Measurements from ENCODE around the gene SOCS3.
"Not testable (repeated sequence)": the region's sequence is repeated elsewhere in the genome, so short reads cannot be mapped to it uniquely, and the experiment has no call there.

Gene SOCS3

DNA sequence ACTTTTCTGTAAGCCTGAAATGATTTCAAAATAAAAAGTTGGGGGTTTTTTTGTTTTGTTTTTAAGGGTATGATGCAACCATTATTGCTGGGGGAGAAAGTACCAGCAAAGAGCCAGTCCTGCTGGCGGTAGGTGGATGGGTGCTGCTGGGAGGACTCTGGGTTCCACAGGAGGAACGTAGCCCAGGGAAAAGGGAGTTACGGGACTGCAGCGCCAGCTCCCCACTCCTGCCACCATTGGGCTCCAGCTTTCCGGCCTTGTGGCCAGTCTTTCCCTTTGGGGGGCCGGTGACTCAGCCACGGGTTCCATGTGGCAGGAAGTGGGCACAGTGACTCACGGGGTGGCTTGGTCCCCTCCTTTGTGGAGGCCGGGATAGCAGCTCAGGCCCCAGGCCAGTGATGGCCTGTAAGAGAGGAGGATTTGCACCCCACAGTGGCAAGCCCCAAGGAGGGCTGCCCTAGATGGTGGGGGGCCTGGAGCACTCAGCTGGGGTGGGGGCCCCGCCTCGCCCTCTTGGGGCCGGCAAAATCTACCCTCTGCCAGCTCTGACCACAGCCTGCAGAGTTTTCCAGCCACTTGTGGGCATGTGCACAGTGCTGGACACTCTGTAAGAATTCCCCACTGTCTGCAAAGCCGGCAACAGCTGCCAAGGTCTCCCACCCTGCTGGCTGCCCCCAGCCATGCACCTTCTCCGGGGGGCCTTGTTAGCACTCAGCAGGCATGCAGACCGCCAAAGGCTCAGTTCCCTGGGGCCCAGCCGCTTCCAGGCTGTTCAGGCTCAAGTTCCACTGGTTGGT, 30.4 kb downstream of the SOCS3 start:
- peak; percentile 93 for DNase-seq (ENCODE audit: low spot score)

DNA sequence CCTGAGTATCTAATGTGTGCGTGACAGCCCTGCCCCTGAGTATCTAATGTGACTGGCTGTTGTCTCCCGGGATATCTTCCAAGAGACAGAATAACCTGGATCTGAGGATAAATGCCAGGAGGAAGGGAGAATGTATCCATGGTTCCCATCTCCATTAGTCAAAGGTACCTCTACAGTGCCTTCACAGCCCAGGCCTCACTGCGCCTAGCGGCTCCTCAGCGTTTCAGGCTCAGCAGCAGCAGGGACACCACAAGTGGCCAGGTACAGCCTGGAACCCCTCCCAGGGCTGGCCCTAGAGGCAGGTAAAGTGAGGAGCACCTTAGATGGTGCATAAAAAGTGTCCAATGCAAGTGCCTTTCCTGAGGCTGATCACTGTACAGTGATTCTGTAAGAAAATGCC, 32.0 kb downstream of the SOCS3 start:
- no peak for DNase-seq (ENCODE audit: low spot score)

DNA sequence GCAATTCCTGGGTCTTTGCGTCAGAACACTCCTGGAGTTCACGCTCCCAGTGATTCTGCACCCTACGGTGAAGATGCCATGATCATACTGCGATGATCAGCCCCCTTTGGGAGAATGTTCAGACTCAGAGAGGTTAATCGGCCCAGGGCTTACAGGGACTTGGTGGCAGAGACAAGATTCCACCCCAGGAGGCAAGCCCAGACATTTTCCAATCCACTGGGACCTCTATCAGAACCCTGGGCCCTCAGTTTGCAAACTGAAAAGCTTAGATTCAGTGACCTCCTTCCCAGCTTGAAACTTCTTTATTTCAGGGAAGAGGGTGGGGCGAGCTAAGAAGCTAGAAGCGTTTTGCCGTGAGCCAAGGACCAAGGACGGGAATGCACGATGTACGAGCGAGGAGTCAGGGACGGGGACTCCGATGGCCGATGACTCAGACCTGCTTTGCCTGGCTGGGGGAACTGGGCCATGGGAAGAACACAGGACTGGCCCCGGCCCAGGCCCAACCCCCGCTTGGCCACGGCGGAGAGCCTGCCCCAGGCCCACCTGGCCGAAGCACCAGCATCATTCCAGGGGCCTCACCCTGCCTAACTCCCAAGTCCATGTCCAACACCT, 34.7 kb downstream of the SOCS3 start:
- DNase-seq (ENCODE audit: low spot score): no peak

DNA sequence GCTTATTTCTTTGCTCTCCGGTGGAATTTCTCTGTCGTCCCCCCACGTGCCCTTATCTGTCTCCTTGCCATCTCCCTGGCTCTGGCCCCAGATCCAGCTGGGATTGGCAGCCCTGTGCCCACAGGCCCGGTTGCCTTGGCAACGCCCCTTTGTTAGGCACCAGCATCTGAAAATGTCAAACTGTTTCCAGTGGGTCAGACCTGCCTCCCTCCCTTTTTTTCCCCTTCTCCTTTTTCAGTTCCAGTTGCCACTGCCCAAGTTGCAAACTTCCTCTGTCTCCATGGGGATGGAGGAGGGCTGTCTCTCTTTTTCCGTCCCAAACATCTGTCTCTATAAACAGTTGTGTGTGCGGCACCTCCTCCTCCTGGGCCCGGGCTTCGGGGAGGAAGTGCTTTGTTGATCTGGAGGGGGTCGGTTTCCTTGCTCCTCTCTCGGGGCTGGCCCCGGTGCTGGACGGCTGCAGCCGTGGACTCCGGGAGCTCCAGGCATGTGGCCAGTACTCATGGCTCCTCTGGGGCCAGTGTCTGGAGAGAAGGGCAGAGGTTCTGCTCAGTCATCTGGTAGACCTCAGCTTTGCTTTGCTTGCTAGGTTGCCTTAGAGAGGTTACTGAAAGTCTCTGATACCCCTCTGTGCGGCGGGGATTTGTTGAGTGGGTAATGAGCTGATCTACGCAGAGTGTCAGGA, 35.3 kb downstream of the SOCS3 start:
- no peak for DNase-seq (ENCODE audit: low spot score)

DNA sequence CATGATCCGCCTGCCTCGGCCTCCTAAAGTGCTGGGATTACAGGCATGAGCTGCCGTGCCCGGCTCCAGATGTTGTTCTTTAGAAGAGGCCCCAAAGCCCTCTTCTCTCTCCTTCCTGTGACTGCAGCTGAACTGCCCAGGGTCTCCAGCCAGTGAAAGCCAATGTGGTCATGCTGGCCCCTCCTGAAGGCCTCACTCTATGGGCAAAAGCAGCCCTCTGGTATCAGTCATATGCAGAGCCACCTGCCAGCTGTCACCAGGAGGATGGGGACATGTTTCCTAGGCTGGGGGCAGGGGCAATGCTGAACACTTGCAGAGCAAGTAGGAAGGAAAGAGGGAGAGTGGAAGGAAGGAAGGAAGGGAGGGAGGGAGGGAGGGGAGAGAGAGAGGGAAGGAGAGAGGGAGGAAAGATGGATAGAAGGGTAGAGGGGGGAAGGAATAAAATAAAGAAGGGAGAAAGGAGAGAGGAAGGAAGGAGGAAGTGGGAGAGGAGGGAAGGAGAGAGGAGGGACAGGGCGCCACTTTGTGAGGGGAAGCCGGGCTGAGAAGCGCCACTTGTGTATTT, 36.0 kb downstream of the SOCS3 start:
- DNase-seq (ENCODE audit: low spot score): no peak

DNA sequence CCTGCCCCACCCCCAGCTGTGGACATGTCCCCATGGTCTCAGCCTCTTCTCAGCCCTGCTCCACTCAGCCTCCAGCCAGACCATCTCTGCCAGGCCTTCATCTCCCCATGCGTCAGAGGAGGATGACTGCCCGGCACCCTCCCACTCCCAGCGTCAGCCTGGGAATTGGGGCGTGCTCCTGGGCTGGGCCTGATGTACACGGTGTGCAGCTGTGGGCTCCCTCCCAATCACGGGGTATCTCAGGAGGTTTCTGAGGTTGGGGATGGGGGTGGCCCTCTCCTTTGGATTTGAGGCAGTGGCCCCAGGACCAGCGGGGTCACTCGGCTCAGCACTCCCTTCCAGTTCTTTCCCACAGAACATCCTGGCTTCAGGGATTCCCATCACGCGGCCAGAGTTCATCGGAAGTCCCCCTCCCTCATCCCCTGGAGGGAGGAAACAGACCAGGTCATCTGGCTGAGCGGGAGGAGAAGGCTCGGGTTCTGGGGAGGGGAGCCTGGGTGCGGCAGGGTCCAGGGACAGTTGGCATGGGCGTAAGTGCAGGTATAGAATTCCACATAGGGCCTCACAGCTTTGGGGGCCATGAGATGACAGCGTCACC, 36.9 kb downstream of the SOCS3 start:
- no peak for DNase-seq (ENCODE audit: low spot score)

DNA sequence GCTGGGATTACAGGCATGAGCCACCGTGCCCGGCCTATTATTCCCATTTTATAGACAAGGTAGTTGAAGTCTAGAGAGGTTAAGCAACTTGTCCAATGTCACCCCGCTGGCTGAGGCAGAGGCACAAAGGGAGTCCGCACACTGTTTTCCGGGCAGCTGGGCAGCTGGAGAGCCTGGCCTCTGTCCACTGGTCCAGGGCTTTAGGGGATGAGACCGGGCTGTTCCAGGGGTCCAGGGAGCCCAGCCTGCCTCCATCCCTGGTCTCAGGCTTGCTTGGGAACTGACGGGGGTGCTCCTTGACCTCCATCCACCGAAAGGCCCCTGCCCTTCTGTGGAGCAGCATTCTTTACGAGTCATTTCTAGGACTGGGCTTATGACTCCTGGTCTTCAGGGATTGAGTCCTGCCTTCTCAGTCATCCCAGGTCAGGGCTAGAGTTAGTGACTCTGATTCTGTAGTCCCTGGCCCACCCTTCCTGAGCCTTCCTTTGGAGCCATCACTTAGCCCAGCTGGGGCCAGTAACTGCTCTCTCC, 37.5 kb downstream of the SOCS3 start:
- no peak for DNase-seq (ENCODE audit: low spot score)

DNA sequence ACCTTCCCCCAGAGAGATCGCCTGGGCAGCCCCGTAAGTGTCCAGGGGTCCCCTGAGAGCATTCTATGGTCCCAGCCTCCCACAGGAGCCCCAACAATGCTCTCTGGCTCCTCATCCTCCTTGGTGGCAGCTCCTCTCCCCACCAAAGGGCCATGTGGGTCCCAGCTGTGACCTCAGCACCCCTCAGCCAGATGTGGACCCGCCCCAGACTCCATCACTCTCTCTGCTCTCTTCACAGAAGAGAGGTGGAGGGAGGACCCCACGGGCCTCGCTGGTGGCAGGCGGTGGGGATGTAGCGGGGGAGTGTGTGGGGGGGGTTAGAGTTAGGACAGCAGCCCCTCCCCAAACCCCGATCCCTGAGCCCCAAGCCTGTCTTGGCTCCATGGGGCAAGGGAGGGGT, 41.0 kb downstream of the SOCS3 start:
- no peak for DNase-seq (ENCODE audit: low spot score)

DNA sequence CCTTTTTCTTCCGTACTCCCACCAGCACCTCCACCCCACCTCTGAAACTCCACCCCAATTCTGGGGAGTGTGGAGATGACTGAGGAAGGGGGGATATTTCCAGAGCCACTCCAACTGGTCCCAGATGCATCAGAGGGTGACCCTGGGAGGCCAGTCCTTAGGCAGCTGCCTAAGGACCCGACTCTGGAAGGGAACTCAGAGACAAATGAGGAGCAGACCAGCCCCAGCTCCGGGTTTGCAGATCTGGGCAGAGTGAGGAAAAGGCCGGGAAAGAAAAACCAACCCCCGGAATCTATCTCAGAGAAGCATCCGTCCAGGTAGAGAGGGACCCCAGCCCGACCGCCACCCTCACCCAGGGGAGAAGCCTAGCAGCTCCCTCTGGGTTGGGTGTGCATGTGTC, 41.5 kb downstream of the SOCS3 start:
- no peak for DNase-seq (ENCODE audit: low spot score)

DNA sequence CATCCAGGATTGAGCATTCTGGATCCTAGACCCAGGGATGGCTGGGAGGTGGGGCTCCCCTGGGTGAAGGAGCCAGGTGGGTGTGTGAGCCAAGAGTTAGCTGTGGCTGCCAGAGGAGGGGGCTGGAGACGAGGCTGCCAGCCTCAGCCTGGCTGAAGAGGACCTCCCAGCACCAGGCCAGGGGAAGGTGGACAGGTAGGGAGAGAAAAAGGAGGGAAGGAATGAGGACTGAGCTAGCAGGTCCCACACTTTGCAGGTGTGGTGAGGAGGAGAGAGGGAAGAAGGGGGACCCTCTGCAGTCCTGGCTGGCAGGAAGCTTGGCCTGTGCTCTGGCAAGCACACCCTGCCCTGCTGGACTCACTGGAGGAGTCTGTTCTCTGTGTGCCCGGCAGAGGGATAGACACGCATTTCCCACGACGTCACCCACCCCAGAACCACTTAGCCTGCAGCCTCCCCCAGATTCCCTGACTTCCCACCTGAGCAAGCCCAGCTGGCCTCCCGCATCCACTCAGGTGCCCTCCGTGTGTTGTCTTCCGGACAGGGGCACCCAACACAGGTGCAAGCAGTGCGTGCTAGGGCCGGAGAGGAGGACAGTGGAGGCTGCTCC, 42.0 kb downstream of the SOCS3 start:
- DNase-seq (ENCODE audit: low spot score): no peak

DNA sequence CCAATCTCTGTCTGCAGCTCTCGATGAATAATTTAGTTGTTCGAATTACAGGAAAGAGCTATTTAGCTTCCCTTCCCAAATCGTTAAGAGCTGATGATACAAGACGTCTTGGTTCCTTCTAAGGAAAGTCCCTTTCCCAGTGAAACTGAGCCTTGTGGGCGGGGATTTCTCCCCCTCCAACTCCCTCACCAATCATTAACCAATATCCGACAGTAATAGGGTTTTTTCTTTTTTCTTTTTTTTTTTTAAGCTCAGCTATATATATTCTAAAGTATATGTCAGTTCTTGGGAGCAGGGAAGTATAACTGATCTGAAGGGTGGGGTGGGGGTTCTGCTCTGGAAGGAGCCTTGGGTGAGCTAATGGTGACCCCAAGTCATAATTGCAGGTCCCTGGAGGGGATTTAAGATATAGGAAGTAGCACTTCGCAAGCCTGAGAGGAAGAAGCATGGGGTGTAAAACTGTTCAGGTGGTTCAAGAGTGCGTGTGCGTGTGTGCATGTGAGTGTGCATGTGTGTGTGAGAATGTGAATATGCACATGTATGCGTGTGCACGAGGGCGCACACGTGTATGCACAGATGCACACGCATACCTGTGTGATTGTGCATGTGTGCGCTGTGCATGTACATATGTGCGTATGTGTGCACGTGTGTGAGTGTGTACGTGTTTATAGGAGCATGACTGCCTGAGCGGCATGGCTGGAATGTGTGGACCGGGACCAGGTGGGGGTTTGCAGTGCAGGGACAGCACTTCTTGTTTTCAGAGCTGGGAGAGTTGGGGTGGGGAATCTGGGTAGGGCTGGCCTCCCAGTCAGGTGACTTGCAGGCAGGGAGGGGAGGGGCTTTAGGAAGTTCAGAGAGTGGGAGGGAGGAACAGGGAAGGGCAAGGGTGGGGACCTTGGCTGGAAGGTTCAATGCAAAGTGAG, 42.7 kb downstream of the SOCS3 start:
- DNase-seq (ENCODE audit: low spot score): no peak

DNA sequence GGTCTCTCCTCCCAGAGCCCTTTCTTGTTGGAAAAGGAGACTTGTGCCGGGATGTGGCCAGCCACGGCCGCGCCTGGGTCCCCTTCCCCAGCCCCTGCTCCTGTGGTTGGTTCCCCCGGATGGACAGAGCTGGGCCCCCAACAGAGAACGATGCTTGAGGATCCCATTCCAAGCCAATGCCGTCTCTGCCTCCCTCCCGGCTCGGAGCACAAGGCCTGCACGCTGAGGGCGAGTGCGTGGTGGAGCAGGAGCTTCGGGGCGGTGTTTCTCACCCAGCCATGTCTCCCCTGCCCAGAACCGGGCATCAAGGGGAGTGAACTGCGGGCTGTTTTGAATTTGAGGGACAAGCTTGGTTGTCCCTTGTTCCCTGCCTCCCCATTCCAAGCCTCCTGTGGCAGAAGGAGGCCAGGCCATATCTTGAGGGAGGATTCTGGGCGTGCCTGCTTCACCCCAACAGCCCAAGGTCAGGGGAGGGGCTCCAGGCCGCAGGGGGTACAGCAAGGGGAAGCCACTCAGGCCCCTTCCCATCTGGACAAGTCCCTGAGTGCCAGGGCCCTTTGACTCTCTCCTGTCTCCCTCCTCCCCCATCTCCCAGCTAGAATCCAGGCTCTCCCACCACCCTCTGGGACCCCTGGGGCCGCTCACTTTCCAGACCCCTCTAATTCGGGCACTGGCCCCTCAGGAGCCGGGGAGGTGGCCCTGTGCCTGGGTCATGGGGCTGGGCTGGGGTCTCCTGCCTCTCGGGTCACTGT, 43.6 kb downstream of the SOCS3 start:
- no peak for DNase-seq (ENCODE audit: low spot score)

DNA sequence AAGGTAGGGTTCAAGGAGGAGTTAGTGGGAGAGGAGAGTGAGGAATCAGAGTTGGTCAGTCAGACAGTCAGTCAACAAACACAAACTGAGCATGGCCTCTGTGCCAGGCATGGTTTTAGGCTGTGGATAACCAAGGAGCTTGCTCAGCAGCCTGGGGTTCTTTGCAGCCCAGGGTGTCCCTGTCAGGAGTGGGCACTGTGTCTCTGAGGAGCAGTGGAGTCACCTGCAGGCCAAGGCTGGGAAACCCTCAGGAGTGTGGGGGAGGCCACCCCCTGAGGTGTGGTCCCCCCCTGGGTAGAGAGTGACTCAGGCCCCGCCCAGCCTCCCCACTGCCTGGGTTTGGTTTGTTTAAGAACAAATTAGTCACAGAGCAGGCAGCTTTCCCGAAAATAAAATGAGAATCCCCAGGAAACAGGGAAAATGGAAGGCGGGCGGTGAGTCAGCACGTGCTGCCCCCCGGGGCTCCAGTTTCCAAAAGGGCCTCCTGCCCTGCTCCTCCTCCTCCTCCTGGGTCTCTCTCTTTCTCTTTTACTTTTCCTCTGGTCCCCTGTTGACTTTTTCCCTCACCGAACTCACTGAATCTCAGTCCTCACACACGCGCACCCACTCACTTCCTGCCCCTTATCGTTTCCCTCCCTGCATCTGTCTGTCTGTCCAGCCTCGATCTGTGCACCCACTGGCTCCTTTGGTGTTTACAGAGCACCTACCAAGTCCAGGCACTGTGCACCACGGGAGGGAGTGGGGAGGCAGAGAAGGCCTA, 44.3 kb downstream of the SOCS3 start:
- peak; percentile 88 for DNase-seq (ENCODE audit: low spot score)

DNA sequence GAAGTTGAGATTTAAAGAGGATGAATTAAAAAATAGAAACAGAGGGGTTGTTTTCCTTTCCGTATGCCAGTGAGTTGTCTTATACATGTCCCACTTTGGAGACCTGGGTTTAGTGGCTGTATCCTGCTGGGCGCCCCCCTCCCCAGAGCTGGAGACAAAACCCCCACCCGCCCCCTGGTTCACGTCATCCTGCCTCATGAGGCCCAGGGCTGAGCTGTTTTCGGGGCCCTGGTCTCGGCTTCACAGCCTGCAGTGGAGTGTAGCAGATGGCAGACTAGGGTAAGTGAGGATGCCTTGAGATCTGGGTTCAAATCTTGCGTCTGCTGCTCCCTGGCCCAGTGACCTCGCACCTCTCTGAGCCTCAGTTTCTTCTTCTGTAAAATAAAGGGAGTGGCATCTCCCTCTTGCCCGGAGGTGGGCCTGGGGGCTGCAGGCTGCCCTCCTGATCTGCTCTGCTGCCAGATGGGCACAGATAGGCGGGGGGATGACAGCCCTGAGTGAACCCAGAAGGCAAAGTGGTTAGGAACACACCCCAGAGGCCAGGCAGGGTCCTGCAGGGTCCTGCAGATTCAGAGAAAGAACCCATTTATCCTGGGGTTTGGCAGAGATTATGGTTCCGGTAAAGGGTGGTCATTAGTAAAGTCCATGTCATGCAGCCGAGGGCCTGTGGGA, 45.1 kb downstream of the SOCS3 start:
- DNase-seq (ENCODE audit: low spot score): no peak

DNA sequence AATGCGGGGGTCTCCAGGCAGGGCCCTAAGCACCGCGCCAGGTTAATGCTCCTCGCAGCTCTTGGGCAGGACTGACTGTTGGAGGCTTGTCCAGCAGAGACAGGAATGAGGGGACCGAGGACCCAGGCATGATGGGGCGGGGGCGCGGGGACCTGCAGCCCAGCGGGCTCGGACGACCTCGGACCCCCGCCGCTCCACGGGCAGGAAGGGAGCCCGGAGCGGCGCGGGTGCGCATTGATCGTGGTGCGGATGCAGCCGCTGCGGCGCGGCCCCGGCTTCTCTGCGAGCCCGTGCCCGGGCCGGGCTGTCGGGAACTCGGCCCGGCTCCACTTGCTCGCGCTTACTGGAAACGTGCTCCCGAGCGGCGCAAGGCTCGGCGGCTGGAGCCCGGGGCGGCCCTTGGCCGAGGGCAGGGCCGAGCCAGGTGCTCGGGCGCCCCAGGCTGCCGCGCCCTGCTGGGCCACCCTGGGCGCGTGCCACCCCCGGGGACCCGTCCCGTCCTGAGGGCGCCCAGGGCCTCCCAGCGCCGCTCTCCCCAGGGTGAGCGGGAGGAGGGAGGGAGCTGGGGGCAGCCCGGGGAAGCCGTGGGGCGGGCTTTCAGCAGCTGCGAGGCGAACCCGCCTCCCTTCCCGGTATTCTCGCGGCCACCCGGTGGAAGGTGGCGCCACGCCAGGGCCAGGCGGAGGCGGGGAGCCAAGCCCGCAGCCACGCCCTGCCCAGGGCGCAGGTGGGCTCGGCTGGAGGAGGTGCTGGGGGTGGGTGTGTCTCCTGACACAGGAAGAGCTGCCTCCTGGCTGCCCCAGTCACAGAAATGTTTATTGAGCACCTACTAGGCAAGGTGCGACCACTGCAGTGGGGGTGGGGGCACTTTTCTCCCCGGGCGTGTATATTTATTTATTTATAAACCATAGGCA, 45.9 kb downstream of the SOCS3 start:
- peak; percentile 63 for DNase-seq (ENCODE audit: low spot score)

DNA sequence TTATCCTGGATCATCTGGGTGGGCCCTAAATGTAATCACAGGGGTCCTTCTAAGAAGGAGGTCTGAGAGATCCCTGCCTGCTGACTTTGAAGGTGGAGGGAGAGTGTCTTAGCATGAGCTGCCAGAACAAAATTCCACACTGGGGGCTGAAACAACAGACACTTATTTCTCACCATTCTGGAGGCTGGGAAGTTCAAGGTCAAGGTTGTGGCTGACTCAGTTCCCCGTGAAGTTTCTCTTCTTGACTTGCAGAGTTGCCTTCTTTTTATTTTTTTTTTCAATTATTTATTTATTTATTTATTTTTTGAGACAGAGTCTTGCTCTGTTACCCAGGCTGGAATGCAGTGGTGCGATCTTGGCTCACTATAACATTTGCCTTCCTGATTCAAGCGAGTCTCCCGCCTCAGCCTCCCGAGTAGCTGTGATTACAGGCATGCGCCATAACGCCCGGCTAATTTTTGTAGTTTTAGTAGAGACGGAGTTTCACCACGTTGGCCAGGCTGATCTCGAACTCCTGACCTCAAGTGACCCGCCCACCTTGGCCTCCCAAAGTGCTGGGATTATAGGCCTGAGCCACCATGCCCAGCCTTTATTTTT, 50.1 kb downstream of the SOCS3 start:
- DNase-seq (ENCODE audit: low spot score): not testable (repeated sequence)

Measured in RKO (cell line).